GM18505 (cell line): ENCODE measurements around the gene MOGAT1.

ENCODE experiments used
- ATAC-seq: cut with Tn5 transposase; IDR thresholded peaks from one replicate; pipeline ENCODE4 v1.9.1; 2021; ENCODE audit not compliant: unreplicated experiment
- POLR2A ChIP-seq: IDR thresholded peaks from 4 replicates; pipeline ENCODE4 v1.6.1; 2011; ENCODE audit warnings: borderline replicate concordance; ENCODE audit not compliant: insufficient read depth, insufficient read length; ENCODE audit errors: extremely low read depth

The MOGAT1 gene, protein sequence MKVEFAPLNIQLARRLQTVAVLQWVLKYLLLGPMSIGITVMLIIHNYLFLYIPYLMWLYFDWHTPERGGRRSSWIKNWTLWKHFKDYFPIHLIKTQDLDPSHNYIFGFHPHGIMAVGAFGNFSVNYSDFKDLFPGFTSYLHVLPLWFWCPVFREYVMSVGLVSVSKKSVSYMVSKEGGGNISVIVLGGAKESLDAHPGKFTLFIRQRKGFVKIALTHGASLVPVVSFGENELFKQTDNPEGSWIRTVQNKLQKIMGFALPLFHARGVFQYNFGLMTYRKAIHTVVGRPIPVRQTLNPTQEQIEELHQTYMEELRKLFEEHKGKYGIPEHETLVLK

GRCh38 chr2:222671259-222672067, at the start of gene MOGAT1:
MOGAT1 (plus strand) TSS chr2:222671658; CDS start chr2:222671786, 128 bp downstream.
- no peak for TF ChIP-seq POLR2A
- no peak for ATAC-seq

DNA sequence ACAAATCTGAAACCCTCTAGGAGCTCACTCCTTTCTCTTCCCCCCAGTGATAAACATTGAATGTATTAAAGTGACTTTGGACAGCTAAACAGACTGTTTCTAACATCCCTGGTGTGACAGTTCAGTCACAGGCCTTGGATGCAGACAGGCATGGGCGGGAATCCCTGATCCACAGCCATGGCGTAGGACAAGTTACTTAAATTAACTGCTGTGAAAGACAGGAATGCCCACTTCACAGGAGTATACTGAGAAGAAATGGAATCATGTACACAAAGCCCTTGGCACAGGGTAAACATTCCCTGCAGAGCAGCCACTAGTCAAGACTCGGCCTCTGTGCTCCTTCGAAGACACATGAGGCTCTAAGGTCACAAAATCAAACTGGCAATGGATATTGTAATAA, 49.6 kb upstream of the MOGAT1 start:
- no peak for TF ChIP-seq POLR2A
- ATAC-seq, result no peak

- no peak for TF ChIP-seq POLR2A
- ATAC-seq, result no peak
Observed at GRCh38 chr2:222622910-222623309, 48.5 kb upstream of the MOGAT1 start.

DNA sequence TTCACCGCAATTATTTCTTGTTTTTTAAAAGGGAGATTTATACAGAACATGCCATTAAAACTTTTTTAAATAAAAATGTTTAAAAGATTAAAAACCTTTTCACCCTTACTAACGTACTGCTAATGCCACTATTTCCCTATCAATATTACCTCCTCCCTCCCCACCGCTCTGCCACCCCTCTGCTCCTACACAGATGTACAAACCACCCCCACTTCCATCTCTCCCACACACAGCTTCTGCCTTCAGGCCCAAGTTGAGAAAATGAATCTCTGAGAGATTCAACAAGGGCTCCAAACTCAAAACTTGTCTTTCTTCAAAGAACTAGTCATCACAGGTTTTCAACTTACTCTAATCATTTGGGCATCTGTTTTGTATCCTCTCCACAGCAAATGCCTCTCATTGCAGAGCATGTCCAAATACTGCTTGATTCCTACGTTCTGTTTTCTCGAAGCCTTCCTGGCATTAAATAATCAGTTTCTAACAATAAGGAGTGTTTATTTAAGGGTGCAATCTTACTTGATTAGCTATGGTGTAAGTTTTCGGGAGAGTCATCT, 47.6 kb upstream of the MOGAT1 start:
- ATAC-seq, result no peak
- TF ChIP-seq POLR2A, result no peak

DNA sequence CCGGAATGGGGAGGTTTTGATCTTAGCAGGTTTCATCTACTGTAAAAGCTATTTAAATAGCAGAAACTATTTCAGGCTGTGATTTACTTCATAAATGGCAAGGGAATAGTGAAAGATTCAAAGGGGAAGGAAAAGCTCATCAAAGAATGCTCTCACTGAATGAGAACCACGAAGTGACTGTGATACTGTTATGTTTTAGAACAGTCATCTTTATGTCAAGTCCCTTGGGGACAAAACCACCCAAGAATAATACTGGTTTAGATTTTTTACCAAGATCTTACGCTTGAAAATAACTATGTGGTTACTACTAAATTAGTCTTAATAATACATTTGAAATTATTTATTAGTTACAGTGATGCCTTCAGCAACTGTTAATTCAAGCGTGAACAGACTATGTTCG, 43.7 kb upstream of the MOGAT1 start:
- no peak for ATAC-seq
- no peak for TF ChIP-seq POLR2A

- no peak for ATAC-seq
- no peak for TF ChIP-seq POLR2A
Observed at GRCh38 chr2:222635295-222635694, 36.2 kb upstream of the MOGAT1 start.

DNA sequence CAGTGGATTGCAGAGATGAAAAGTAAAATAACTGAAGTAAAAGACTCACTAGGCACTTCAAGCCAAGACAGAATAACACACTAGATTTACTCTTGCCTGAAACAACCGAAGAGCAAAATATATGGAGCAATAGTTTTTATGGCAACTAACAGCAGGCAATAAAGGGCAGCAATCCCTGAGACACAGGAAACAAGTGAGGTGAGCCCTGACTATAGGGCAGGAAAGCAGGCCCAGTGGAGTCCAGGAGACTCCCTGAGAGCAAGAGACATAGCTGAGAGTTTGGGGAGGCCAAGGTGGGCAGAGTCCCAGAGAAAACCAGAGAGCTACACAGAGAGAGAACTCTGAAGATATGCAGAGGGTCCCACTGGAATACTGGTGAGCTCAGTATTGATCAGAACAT, 34.4 kb upstream of the MOGAT1 start:
- no peak for TF ChIP-seq POLR2A
- ATAC-seq, result no peak

GRCh38 chr2:222641336-222641735, 30.1 kb upstream of the MOGAT1 start:
- no peak for TF ChIP-seq POLR2A
- no peak for ATAC-seq

- no peak for ATAC-seq
- no peak for TF ChIP-seq POLR2A
Observed at GRCh38 chr2:222643134-222643533, 28.3 kb upstream of the MOGAT1 start.

DNA sequence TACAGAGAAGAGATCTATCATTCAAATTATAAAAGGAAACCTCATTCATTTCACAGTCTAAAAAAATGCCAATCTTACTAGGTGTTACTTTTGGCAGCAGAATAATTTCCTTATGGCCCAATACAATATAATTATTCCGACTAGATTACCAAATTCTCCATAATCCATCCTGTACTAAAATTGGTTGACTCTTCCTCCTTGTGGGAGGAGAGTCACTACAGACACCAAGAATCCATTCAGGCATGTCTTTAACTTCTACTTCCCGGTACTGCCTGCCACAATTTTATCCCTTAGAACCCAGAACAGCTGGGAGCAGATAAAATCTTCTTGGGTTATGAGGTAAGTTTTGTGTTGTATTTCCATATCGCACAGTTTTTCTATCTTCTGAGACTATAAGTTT, 25.4 kb upstream of the MOGAT1 start:
- TF ChIP-seq POLR2A, result no peak
- no peak for ATAC-seq

GRCh38 chr2:222649801-222650200, 21.7 kb upstream of the MOGAT1 start:
- no peak for ATAC-seq
- TF ChIP-seq POLR2A, result no peak

DNA sequence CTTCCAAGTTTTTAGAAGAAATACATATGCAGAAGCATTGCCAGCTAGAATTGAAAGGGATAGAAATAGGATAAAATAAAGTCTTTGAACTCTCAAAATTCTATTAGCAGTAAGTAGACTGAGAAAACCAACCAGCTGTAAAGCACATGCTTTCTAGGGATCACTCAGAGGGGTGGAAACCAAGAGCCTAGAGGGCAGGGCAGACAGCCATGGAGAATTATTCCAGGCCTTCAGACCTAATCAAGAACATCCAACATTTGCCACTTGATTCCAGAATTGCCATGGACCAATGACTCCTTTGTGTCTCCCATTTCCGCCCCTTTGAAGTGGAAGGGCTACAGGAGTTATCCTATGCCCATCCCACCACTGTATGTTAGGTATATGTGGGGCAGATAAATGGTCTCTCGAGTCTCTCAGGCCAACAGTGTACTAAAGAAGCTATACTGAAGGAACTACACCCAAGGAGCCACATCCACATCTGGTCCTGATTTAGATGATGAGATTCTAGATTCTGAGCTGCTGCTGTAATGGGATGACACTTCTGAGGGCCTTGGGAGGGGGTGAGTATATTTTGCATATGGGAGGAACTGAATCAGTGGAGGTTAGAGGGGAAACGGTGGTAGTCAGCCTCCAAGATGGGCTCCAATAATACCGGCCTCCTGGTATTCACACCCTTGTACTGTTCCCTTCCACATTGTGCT, 19.6 kb upstream of the MOGAT1 start:
- no peak for TF ChIP-seq POLR2A
- ATAC-seq, result no peak
